WTC11 (cell line): ENCODE measurements around the gene CRB2. TPM values are rescaled to one million over a fixed set of nuclear protein-coding genes. Genes with fewer than 3 reads are reported as not detected.

Experiments
- ATAC-seq: fragments of 200-7000 bp; cut with Tn5 transposase; 2 replicates; pipeline ENCODE4 v1.10.0; 2021; ENCODE audit warnings: mild to moderate bottlenecking, moderate library complexity
- CTCF ChIA-PET: fragments of 300-600 bp; sonication (Branson Sonifier 250); formaldehyde crosslinking; loops from one replicate; lab custom pipeline; 2021; ENCODE audit warnings: antibody characterized with exemption; lab: Charles Lee
- POLR2A ChIA-PET: fragments of 350-600 bp; sonication (Branson Sonifier 250); formaldehyde crosslinking; loops from one replicate; lab custom pipeline; 2021; ENCODE audit warnings: antibody characterized with exemption; lab: Charles Lee
- DNase-seq: peaks from one replicate; pipeline ENCODE4 v3.0.0; 2021; ENCODE audit warnings: low spot score
- H3K27ac Mint-ChIP-seq: 2 replicates; pipeline ENCODE4 v1.8.0; 2021; ENCODE audit warnings: mixed read lengths
- H3K27me3 Mint-ChIP-seq: 2 replicates; pipeline ENCODE4 v1.8.0; 2021; ENCODE audit warnings: low read depth, mild to moderate bottlenecking, moderate library complexity, mixed read lengths
- H3K36me3 Mint-ChIP-seq: 2 replicates; pipeline ENCODE4 v1.8.0; 2021; ENCODE audit warnings: mixed read lengths
- H3K4me1 Mint-ChIP-seq: 2 replicates; pipeline ENCODE4 v1.8.0; 2022; ENCODE audit warnings: mixed read lengths
- H3K4me3 Mint-ChIP-seq: 2 replicates; pipeline ENCODE4 v1.8.0; 2021; ENCODE audit warnings: mild to moderate bottlenecking, moderate library complexity, mixed read lengths
- H3K9me3 Mint-ChIP-seq: 2 replicates; pipeline ENCODE4 v1.8.0; 2021; ENCODE audit warnings: mixed read lengths
- CREB1 ChIP-seq: sonication (generic); formaldehyde crosslinking; IDR thresholded peaks from 2 replicates; pipeline ENCODE4 v1.8.0; 2023; ENCODE audit warnings: mild to moderate bottlenecking, missing genetic modification reagents
- CREM ChIP-seq: sonication (generic); formaldehyde crosslinking; IDR thresholded peaks from 2 replicates; pipeline ENCODE4 v1.8.1; 2022; ENCODE audit warnings: mild to moderate bottlenecking, missing genetic modification reagents, moderate library complexity
- ELF4 ChIP-seq: sonication (generic); formaldehyde crosslinking; IDR thresholded peaks from 2 replicates; pipeline ENCODE4 v1.8.1; 2022; ENCODE audit warnings: low read depth, mild to moderate bottlenecking, moderate library complexity, missing genetic modification reagents
- ESRRA ChIP-seq: sonication (generic); formaldehyde crosslinking; IDR thresholded peaks from 2 replicates; pipeline ENCODE4 v1.8.1; 2022; ENCODE audit warnings: mild to moderate bottlenecking, missing genetic modification reagents, borderline replicate concordance
- FOXJ3 ChIP-seq: sonication (generic); formaldehyde crosslinking; IDR thresholded peaks from 2 replicates; pipeline ENCODE4 v1.9.0; 2021; ENCODE audit warnings: missing genetic modification reagents, mild to moderate bottlenecking, borderline replicate concordance
- FOXP1 ChIP-seq: sonication (generic); formaldehyde crosslinking; IDR thresholded peaks from 2 replicates; pipeline ENCODE4 v1.8.0; 2022; ENCODE audit warnings: missing genetic modification reagents, mild to moderate bottlenecking, moderate library complexity, borderline replicate concordance
- IRF1 ChIP-seq: sonication (generic); formaldehyde crosslinking; IDR thresholded peaks from 2 replicates; pipeline ENCODE4 v1.8.0; 2023; ENCODE audit warnings: missing genetic modification reagents
- MYBL2 ChIP-seq: sonication (generic); formaldehyde crosslinking; IDR thresholded peaks from 2 replicates; pipeline ENCODE4 v1.8.1; 2023; ENCODE audit warnings: mild to moderate bottlenecking, moderate library complexity, missing genetic modification reagents
- NR2C2 ChIP-seq: sonication (generic); formaldehyde crosslinking; IDR thresholded peaks from 2 replicates; pipeline ENCODE4 v1.8.0; 2022; ENCODE audit warnings: mild to moderate bottlenecking, missing genetic modification reagents
- RELA ChIP-seq: sonication (generic); formaldehyde crosslinking; IDR thresholded peaks from 2 replicates; pipeline ENCODE4 v1.8.1; 2022; ENCODE audit warnings: missing genetic modification reagents, mild to moderate bottlenecking, borderline replicate concordance
- STAT6 ChIP-seq: sonication (generic); formaldehyde crosslinking; conservative IDR thresholded peaks from 2 replicates; pipeline ENCODE4 v1.8.1; 2023; ENCODE audit warnings: mild to moderate bottlenecking, low read depth, missing genetic modification reagents, moderate library complexity
- ZNF121 ChIP-seq: sonication (generic); formaldehyde crosslinking; IDR thresholded peaks from 2 replicates; pipeline ENCODE4 v1.8.0; 2023; ENCODE audit warnings: missing genetic modification reagents
- ZNF138 ChIP-seq: sonication (generic); formaldehyde crosslinking; conservative IDR thresholded peaks from 2 replicates; pipeline ENCODE4 v1.8.1; 2022; ENCODE audit warnings: mild to moderate bottlenecking, moderate library complexity, missing genetic modification reagents
- total RNA-seq: library from RNA; stranded (reverse); gene quantifications from 3 replicates; pipeline ENCODE4 v1.2.3, GENCODE V29; 2021
- TF ChIP-seq, protein P1 (sequence below): sonication (generic); formaldehyde crosslinking; IDR thresholded peaks from 2 replicates; pipeline ENCODE4 v1.8.1; 2023; ENCODE audit warnings: mild to moderate bottlenecking, missing genetic modification reagents, borderline replicate concordance
- TF ChIP-seq, protein P2 (sequence below): sonication (generic); formaldehyde crosslinking; IDR thresholded peaks from 2 replicates; pipeline ENCODE4 v1.8.1; 2022; ENCODE audit warnings: low read depth, missing genetic modification reagents, borderline replicate concordance
- TF ChIP-seq, protein P3 (sequence below): sonication (generic); formaldehyde crosslinking; IDR thresholded peaks from 2 replicates; pipeline ENCODE4 v1.8.0; 2022; ENCODE audit warnings: mild to moderate bottlenecking, missing genetic modification reagents
- TF ChIP-seq, protein P4 (sequence below): sonication (generic); formaldehyde crosslinking; IDR thresholded peaks from 2 replicates; pipeline ENCODE4 v1.8.1; 2023; ENCODE audit warnings: mild to moderate bottlenecking, moderate library complexity, missing genetic modification reagents
- TF ChIP-seq, protein P5 (sequence below): fragments of 200-600 bp; IDR thresholded peaks from 2 replicates; pipeline ENCODE4 v1.8.0; 2022; ENCODE audit warnings: antibody characterized with exemption

Gene CRB2
- total RNA-seq, 1 experiment from 2014 or later: 3.5 TPM

- TF ChIP-seq, protein P1, sequence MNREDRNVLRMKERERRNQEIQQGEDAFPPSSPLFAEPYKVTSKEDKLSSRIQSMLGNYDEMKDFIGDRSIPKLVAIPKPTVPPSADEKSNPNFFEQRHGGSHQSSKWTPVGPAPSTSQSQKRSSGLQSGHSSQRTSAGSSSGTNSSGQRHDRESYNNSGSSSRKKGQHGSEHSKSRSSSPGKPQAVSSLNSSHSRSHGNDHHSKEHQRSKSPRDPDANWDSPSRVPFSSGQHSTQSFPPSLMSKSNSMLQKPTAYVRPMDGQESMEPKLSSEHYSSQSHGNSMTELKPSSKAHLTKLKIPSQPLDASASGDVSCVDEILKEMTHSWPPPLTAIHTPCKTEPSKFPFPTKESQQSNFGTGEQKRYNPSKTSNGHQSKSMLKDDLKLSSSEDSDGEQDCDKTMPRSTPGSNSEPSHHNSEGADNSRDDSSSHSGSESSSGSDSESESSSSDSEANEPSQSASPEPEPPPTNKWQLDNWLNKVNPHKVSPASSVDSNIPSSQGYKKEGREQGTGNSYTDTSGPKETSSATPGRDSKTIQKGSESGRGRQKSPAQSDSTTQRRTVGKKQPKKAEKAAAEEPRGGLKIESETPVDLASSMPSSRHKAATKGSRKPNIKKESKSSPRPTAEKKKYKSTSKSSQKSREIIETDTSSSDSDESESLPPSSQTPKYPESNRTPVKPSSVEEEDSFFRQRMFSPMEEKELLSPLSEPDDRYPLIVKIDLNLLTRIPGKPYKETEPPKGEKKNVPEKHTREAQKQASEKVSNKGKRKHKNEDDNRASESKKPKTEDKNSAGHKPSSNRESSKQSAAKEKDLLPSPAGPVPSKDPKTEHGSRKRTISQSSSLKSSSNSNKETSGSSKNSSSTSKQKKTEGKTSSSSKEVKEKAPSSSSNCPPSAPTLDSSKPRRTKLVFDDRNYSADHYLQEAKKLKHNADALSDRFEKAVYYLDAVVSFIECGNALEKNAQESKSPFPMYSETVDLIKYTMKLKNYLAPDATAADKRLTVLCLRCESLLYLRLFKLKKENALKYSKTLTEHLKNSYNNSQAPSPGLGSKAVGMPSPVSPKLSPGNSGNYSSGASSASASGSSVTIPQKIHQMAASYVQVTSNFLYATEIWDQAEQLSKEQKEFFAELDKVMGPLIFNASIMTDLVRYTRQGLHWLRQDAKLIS (CRISPR knock-in tag): no peak
- no peak for TF ChIP-seq FOXJ3
These were observed 35.2 kb upstream of the CRB2 start (continued) for GRCh38 chr9:123320814-123321213.

DNA sequence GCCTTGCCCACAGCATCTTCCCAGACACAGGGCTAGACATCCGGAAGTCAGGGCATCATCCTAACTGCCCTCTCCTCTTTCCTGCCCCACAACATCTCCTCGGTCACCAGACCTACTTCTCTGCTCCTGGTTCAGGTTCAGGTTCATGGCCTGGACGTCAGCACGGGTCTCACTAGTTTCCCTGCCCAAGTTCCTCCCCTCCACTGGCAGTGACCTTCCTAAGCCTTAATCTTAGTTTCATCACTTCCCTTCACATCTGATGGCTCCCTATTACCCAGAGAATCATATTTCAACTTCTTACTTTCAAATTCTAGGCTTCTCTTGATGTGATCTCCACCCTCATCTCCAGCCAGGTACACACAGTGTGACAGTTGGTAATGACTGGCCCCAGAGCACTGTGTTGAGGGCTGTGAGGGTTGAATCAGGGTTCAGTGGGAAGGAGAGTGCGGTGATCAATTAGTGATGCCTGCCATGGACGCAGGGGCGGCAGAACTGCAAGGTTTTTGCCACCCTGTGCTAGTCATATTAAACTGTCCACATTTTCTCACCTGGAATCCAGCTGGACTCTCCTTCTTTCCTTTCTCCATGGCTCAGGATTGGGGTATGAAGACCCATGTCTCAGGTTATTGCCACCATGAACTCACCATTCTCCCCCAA is 34.3 kb upstream of the CRB2 start:
- H3K4me1 Mint-ChIP-seq: peaks cover 16% of the 10 kb centered on the region
- DNase-seq (no peak), ATAC-seq (no peak)
- H3K4me3 Mint-ChIP-seq: no peak overlapping the region
- POLR2A ChIA-PET: no interaction called here
- CTCF ChIA-PET: no interaction called here
- H3K36me3 Mint-ChIP-seq: no peaks in the 10 kb centered on the region
- no peak overlapping the region for H3K27ac Mint-ChIP-seq
- no peaks in the 10 kb centered on the region; the same call in 1 of the 2 replicates for H3K27me3 Mint-ChIP-seq
- peaks cover 10% of the 10 kb centered on the region for H3K9me3 Mint-ChIP-seq
- TF ChIP-seq RELA (CRISPR knock-in tag) (no peak), CREM (CRISPR knock-in tag) (no peak), ESRRA (CRISPR knock-in tag) (no peak), CREB1 (CRISPR knock-in tag) (no peak), ZNF121 (CRISPR knock-in tag) (no peak), IRF1 (CRISPR knock-in tag) (no peak), MYBL2 (CRISPR knock-in tag) (no peak), ELF4 (CRISPR knock-in tag) (no peak), FOXP1 (no peak), STAT6 (CRISPR knock-in tag) (no peak), ZNF138 (CRISPR knock-in tag) (no peak), NR2C2 (CRISPR knock-in tag) (no peak)
- TF ChIP-seq, protein P2, sequence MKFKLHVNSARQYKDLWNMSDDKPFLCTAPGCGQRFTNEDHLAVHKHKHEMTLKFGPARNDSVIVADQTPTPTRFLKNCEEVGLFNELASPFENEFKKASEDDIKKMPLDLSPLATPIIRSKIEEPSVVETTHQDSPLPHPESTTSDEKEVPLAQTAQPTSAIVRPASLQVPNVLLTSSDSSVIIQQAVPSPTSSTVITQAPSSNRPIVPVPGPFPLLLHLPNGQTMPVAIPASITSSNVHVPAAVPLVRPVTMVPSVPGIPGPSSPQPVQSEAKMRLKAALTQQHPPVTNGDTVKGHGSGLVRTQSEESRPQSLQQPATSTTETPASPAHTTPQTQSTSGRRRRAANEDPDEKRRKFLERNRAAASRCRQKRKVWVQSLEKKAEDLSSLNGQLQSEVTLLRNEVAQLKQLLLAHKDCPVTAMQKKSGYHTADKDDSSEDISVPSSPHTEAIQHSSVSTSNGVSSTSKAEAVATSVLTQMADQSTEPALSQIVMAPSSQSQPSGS (CRISPR knock-in tag): no peak
- TF ChIP-seq, protein P3, sequence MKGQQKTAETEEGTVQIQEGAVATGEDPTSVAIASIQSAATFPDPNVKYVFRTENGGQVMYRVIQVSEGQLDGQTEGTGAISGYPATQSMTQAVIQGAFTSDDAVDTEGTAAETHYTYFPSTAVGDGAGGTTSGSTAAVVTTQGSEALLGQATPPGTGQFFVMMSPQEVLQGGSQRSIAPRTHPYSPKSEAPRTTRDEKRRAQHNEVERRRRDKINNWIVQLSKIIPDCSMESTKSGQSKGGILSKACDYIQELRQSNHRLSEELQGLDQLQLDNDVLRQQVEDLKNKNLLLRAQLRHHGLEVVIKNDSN: no peak
- TF ChIP-seq, protein P4, sequence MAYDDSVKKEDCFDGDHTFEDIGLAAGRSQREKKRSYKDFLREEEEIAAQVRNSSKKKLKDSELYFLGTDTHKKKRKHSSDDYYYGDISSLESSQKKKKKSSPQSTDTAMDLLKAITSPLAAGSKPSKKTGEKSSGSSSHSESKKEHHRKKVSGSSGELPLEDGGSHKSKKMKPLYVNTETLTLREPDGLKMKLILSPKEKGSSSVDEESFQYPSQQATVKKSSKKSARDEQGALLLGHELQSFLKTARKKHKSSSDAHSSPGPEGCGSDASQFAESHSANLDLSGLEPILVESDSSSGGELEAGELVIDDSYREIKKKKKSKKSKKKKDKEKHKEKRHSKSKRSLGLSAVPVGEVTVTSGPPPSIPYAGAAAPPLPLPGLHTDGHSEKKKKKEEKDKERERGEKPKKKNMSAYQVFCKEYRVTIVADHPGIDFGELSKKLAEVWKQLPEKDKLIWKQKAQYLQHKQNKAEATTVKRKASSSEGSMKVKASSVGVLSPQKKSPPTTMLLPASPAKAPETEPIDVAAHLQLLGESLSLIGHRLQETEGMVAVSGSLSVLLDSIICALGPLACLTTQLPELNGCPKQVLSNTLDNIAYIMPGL (CRISPR knock-in tag): no peak
- TF ChIP-seq, protein P5, sequence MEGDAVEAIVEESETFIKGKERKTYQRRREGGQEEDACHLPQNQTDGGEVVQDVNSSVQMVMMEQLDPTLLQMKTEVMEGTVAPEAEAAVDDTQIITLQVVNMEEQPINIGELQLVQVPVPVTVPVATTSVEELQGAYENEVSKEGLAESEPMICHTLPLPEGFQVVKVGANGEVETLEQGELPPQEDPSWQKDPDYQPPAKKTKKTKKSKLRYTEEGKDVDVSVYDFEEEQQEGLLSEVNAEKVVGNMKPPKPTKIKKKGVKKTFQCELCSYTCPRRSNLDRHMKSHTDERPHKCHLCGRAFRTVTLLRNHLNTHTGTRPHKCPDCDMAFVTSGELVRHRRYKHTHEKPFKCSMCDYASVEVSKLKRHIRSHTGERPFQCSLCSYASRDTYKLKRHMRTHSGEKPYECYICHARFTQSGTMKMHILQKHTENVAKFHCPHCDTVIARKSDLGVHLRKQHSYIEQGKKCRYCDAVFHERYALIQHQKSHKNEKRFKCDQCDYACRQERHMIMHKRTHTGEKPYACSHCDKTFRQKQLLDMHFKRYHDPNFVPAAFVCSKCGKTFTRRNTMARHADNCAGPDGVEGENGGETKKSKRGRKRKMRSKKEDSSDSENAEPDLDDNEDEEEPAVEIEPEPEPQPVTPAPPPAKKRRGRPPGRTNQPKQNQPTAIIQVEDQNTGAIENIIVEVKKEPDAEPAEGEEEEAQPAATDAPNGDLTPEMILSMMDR: no peak
